ENCODE measurements around the gene ST6GALNAC1.

The ST6GALNAC1 gene, protein sequence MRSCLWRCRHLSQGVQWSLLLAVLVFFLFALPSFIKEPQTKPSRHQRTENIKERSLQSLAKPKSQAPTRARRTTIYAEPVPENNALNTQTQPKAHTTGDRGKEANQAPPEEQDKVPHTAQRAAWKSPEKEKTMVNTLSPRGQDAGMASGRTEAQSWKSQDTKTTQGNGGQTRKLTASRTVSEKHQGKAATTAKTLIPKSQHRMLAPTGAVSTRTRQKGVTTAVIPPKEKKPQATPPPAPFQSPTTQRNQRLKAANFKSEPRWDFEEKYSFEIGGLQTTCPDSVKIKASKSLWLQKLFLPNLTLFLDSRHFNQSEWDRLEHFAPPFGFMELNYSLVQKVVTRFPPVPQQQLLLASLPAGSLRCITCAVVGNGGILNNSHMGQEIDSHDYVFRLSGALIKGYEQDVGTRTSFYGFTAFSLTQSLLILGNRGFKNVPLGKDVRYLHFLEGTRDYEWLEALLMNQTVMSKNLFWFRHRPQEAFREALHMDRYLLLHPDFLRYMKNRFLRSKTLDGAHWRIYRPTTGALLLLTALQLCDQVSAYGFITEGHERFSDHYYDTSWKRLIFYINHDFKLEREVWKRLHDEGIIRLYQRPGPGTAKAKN

GRCh38 chr17:76643553-76644148 is at the start of gene ST6GALNAC1:
Gene ST6GALNAC1 (minus strand): TSS chr17:76643757. CDS start chr17:76643638, 119 bp downstream.
- no peak; the same call in 1 of the 2 replicates for TF ChIP-seq ZFX (IDR thresholded peaks at IDR 0.05)
- TF ChIP-seq, protein P1, sequence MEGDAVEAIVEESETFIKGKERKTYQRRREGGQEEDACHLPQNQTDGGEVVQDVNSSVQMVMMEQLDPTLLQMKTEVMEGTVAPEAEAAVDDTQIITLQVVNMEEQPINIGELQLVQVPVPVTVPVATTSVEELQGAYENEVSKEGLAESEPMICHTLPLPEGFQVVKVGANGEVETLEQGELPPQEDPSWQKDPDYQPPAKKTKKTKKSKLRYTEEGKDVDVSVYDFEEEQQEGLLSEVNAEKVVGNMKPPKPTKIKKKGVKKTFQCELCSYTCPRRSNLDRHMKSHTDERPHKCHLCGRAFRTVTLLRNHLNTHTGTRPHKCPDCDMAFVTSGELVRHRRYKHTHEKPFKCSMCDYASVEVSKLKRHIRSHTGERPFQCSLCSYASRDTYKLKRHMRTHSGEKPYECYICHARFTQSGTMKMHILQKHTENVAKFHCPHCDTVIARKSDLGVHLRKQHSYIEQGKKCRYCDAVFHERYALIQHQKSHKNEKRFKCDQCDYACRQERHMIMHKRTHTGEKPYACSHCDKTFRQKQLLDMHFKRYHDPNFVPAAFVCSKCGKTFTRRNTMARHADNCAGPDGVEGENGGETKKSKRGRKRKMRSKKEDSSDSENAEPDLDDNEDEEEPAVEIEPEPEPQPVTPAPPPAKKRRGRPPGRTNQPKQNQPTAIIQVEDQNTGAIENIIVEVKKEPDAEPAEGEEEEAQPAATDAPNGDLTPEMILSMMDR (conservative IDR thresholded peaks at IDR 0.05), result no peak
- H3K27ac ChIP-seq, result peak within 1 kb of the TSS; percentile 97

DNA sequence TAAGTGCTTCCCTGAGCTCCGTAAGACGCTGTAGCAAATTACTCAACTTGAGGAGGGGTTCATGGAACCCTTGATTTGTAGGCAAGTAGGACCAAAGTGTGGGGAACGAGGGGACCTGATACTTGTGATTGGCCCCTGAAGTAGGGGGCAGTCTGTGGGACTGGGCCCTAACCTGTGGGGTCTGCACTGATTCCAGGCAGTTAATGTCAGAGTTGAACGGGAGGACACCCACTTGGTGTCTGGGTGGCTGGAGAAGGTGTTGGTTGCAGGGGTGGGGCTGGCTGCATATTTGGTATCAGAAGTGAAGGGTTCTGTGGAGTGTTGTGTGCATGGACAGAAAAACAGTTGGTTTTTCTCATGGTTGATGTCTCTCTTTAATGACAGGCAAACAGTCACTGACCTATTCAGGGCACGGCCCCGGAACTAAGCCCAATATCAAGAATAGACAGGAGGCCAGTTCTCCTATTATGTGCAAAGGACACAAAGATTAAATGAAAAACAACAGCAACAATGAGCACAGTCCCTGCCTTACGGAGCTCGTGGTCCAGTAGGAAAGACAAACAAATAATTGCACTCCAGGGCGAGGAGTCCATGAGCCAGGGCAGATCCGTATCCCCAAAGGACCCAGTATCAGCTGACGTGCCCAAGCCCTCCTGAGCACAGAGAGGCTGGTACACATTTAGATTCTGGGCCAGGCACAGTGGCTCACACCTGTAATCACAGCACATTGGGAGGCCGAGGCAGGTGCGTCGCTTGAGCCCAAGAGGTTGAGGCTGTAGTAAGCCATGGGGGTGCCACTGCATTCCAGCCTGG is 48.0 kb upstream of the ST6GALNAC1 start:
- H3K27ac ChIP-seq, result no peak overlapping the region
- no peak for TF ChIP-seq ZFX (IDR thresholded peaks at IDR 0.05)
- TF ChIP-seq, protein P1 (conservative IDR thresholded peaks at IDR 0.05), result no peak

- no peak overlapping the region for H3K27ac ChIP-seq
- TF ChIP-seq, protein P1 (conservative IDR thresholded peaks at IDR 0.05), result no peak
- TF ChIP-seq ZFX (IDR thresholded peaks at IDR 0.05), result no peak
Observed at GRCh38 chr17:76690596-76691280, 47.2 kb upstream of the ST6GALNAC1 start.

DNA sequence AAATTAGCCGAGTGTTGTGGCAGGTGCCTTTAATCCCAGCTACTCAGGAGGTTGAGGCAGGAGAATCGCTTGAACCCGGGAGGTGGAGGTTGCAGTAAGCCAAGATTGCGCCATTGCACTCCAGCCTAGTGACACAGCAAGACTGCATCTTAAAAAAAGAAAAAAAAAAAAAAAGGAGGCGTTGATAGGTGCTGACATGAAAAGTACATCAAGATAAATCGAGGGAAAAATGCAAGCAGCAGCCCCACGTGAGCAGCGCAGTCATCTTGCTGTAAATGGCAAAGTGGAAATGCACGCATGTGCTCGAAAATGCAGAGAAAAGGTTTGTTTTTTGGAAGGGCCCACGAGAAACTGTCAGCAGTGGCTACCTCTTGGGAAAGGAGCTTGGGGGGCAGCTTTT is 46.3 kb upstream of the ST6GALNAC1 start:
- H3K27ac ChIP-seq, result no peak overlapping the region
- TF ChIP-seq ZFX (IDR thresholded peaks at IDR 0.05), result no peak
- TF ChIP-seq, protein P1 (conservative IDR thresholded peaks at IDR 0.05), result no peak

- H3K27ac ChIP-seq, result no peak overlapping the region
- TF ChIP-seq ZFX (IDR thresholded peaks at IDR 0.05), result no peak
- TF ChIP-seq, protein P1 (conservative IDR thresholded peaks at IDR 0.05), result no peak
Observed at GRCh38 chr17:76688165-76688622, 44.6 kb upstream of the ST6GALNAC1 start.

- no peak overlapping the region for H3K27ac ChIP-seq
- TF ChIP-seq, protein P1 (conservative IDR thresholded peaks at IDR 0.05), result no peak
- TF ChIP-seq ZFX (IDR thresholded peaks at IDR 0.05), result no peak
Observed at GRCh38 chr17:76687298-76688164, 44.0 kb upstream of the ST6GALNAC1 start.

Data from C4-2B (cell line).